HUES64 (cell line): ENCODE measurements around the gene PGAP3.

ENCODE experiments used
- H3K27ac ChIP-seq: 2 replicates; pipeline ENCODE4 v1.7.0; 2013; ENCODE audit warnings: low read depth, low read length, inconsistent platforms
- H3K27me3 ChIP-seq: 2 replicates; pipeline ENCODE4 v1.6.1; 2013; ENCODE audit warnings: mild to moderate bottlenecking, low read length; ENCODE audit not compliant: insufficient read depth
- H3K36me3 ChIP-seq: 2 replicates; pipeline ENCODE4 v1.6.1; 2013; ENCODE audit warnings: mild to moderate bottlenecking, low read length; ENCODE audit not compliant: insufficient read depth
- H3K4me1 ChIP-seq: 2 replicates; pipeline ENCODE4 v1.6.1; 2013; ENCODE audit warnings: mild to moderate bottlenecking, low read length, moderate library complexity; ENCODE audit not compliant: insufficient read depth
- H3K4me3 ChIP-seq: 2 replicates; pipeline ENCODE4 v1.5.1; 2013; ENCODE audit warnings: mild to moderate bottlenecking, low read length, moderate library complexity
- H3K9ac ChIP-seq: 2 replicates; pipeline ENCODE4 v1.6.1; 2013; ENCODE audit warnings: mild to moderate bottlenecking, low read depth, low read length
- H3K9me3 ChIP-seq: 2 replicates; pipeline ENCODE4 v1.6.1; 2013; ENCODE audit warnings: low read depth, low read length; ENCODE audit not compliant: insufficient read depth
- WGBS: fragments of 150-250, 120-280 bp; methylation state at CpG from one replicate; pipeline ENCODE4 v1.1.7; 2013; ENCODE audit warnings: missing lambda C conversion rate; 5-methylcytosine and 5-hydroxymethylcytosine counted together

Gene PGAP3

DNA sequence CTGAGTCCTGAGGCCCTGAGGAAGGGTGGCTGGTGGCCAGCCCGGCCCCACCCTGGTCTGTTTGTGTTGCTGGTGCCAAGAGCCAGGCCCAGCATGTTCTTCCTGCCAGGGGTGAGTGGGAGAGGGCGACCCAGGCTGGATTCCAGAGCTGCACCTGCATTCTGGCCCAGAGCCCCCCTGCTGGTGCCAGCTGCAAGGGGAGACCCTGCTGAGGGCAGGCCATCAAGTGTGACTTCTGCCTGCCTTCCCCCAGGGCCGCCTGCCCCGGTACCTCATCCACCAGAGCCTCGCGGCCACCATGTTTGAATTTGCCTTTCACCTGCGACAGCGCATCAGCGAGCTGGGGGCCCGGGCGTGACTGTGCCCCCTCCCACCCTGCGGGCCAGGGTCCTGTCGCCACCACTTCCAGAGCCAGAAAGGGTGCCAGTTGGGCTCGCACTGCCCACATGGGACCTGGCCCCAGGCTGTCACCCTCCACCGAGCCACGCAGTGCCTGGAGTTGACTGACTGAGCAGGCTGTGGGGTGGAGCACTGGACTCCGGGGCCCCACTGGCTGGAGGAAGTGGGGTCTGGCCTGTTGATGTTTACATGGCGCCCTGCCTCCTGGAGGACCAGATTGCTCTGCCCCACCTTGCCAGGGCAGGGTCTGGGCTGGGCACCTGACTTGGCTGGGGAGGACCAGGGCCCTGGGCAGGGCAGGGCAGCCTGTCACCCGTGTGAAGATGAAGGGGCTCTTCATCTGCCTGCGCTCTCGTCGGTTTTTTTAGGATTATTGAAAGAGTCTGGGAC lies 25.1 kb downstream of the PGAP3 start:
- Histone ChIP-seq H3K9ac (no peak overlapping the region), H3K4me3 (no peak overlapping the region), H3K36me3 (peaks cover 16% of the 10 kb centered on the region), H3K4me1 (peaks cover 21% of the 10 kb centered on the region), H3K27me3 (peaks cover 22% of the 10 kb centered on the region), H3K27ac (peak overlapping the region; percentile 49; the same call in 1 of the 2 replicates), H3K9me3 (no peaks in the 10 kb centered on the region)
- 82% methylated on average over 22 of the region's 22 CpGs for WGBS

GRCh38 chr17:39661744-39662541 lies 25.9 kb downstream of the PGAP3 start:
- H3K9me3 ChIP-seq: no peaks in the 10 kb centered on the region
- H3K4me3 ChIP-seq: no peak overlapping the region
- H3K27me3 ChIP-seq: peaks cover 14% of the 10 kb centered on the region
- no peak overlapping the region for H3K9ac ChIP-seq
- WGBS: 87% methylated on average over 8 of the region's 8 CpGs
- peaks cover 16% of the 10 kb centered on the region for H3K36me3 ChIP-seq
- no peak overlapping the region for H3K27ac ChIP-seq
- H3K4me1 ChIP-seq: peaks cover 21% of the 10 kb centered on the region

DNA sequence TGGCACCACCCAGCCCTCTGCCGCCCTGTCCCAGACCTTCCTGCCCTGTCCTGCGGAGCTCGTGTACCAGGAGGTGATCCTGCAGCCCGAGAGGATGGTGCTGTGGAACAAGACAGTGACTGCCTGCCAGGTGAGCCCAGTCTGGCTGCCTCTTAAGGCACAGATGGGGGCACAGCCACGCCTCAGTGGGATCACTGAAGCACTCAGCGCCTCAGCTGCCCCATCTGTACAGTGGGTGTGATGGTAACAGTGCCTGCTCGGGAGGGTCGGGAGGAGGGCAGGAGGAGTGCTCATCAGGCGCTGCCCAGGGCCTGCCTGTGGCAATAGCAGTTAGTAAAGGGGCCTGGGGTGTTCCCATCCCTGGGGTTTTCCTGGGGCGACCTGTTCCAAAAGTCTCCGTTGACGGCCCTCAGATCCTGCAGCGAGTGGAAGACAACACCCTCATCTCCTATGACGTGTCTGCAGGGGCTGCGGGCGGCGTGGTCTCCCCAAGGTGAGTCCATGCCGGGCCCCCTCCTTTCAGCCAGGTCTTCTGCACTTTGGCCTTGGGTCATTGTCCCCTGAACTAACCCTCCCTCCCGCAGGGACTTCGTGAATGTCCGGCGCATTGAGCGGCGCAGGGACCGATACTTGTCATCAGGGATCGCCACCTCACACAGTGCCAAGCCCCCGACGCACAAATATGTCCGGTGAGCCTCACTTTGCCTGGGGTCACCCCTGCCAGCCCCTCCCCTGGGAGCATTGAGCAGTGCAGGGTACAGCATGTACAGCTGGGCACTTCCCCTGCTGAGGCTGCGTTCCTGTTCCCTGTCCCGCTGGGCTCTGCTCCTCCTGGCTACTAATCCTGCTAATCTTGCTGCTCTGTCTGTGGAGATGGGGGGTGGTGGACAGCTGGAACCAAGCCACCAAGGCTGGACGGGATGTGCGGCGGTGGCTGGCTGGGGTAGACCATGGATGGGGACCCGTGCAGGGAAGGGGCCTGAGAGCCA lies 27.2 kb downstream of the PGAP3 start:
- Histone ChIP-seq H3K9me3 (no peaks in the 10 kb centered on the region), H3K27me3 (peaks cover 2% of the 10 kb centered on the region; the same call in 1 of the 2 replicates), H3K9ac (no peak overlapping the region), H3K36me3 (peaks cover 16% of the 10 kb centered on the region), H3K27ac (no peak overlapping the region), H3K4me1 (peaks cover 21% of the 10 kb centered on the region), H3K4me3 (no peak overlapping the region)
- WGBS: 94% methylated on average over 35 of the region's 35 CpGs

DNA sequence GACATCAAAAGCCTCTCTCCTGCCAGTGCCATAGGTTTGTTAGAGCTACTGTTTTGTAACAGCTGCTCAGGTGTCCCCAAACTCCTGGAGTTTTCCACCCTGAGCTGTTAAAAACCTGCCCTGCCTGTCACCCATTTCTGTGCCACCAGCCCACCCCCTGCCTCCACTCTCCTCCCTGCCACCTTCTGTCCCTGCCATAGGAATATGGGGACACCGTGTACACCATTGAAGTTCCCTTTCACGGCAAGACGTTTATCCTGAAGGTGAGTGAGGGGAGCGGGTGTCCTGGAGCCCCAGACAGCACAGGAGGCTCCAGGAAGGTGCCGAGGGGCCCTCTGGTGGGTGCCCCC lies 27.9 kb downstream of the PGAP3 start:
- WGBS: 95% methylated on average over 5 of the region's 5 CpGs
- Histone ChIP-seq H3K4me1 (peaks cover 19% of the 10 kb centered on the region), H3K9ac (no peak overlapping the region), H3K4me3 (no peak overlapping the region), H3K27me3 (no peaks in the 10 kb centered on the region), H3K27ac (no peak overlapping the region), H3K36me3 (peaks cover 16% of the 10 kb centered on the region), H3K9me3 (no peaks in the 10 kb centered on the region)

DNA sequence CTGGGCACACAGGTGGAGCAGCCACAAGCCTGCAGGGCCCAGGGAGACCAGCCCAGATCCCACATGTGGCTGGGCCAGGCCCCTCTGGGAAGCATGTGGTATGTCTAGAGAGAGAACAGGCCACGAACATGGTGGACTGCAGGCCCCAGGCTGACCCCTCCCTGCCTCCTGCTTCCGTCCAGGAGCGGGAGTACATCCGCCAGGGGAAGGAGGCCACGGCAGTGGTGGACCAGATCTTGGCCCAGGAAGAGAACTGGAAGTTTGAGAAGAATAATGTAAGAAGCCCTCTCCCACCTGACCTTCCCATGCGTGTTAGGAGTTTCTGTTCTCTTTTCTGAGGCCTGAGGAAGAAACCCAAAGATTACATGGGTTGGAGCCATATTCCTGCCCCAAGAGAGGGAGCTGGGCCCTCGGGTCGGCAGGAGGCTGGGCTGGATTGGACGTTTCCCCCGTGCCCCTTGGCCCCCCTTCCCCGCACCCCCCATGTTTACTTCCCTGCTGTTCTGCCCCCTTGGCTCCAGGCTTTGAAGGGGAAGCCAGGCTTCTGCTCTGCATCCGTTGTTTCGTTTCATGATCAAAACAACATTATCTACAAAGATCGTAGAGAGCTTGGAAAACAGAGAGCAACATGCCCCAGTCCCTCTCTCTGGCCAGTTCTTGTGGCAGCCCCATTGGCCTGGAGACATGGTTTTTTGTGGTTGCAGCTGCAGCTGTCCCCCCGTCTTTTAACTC lies 28.4 kb downstream of the PGAP3 start:
- Histone ChIP-seq H3K4me3 (no peak overlapping the region), H3K27ac (no peak overlapping the region), H3K36me3 (peaks cover 16% of the 10 kb centered on the region), H3K4me1 (peaks cover 14% of the 10 kb centered on the region), H3K9me3 (no peaks in the 10 kb centered on the region), H3K27me3 (no peaks in the 10 kb centered on the region), H3K9ac (no peak overlapping the region)
- WGBS: 88% methylated on average over 14 of the region's 15 CpGs

DNA sequence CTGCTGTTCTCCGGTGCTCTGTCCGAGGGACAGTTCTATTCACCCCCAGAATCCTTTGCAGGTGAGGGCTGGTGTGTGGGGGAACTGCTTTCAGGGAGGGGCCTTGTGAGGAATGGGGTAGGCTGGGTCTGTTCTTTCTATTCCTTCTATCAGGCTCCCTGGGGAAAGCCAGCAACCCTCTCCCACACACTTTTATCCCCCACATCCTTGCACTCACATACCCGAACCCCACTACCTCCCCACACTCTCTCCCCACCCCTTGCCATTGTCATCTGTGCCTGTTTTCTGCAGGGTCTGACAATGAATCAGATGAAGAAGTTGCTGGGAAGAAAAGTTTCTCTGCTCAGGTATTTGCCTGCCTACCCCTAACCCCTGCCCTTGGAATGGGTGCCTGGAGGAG lies 29.1 kb downstream of the PGAP3 start:
- Histone ChIP-seq H3K27ac (no peak overlapping the region), H3K4me1 (peaks cover 7% of the 10 kb centered on the region; the same call in 1 of the 2 replicates), H3K4me3 (no peak overlapping the region), H3K36me3 (peaks cover 16% of the 10 kb centered on the region), H3K9ac (no peak overlapping the region), H3K9me3 (no peaks in the 10 kb centered on the region), H3K27me3 (no peaks in the 10 kb centered on the region)
- 93% methylated on average over 3 of the region's 3 CpGs for WGBS

- Histone ChIP-seq H3K4me1 (peaks cover 9% of the 10 kb centered on the region), H3K9me3 (no peaks in the 10 kb centered on the region), H3K27me3 (no peaks in the 10 kb centered on the region), H3K4me3 (no peak overlapping the region), H3K27ac (no peak overlapping the region), H3K36me3 (peaks cover 16% of the 10 kb centered on the region), H3K9ac (no peak overlapping the region)
- 91% methylated on average over 11 of the region's 11 CpGs for WGBS
Observed at GRCh38 chr17:39658346-39658745, 29.5 kb downstream of the PGAP3 start.

DNA sequence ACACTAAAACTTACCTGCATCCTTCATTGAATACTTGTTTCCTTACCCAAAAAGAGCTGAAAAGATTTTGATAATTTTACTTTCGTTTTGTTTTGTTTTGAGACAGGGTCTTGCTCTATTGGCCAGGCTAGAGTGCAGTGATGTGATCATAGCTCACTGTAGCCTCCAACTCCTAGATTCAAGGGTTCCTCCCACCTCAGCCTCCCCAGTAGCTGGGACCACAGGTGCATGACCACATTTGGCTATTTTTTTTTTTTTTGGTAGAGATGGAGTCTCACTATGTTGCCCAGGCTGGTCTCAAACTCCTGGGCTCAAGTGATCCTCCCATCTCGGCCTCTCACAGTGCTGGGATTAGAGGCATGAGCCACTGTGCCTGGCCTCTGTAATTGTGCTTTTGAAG lies 32.8 kb downstream of the PGAP3 start:
- H3K4me3 ChIP-seq: no peak overlapping the region
- H3K27me3 ChIP-seq: no peaks in the 10 kb centered on the region
- H3K36me3 ChIP-seq: peaks cover 7% of the 10 kb centered on the region
- H3K9ac ChIP-seq: no peak overlapping the region
- no peaks in the 10 kb centered on the region for H3K9me3 ChIP-seq
- 97% methylated on average over 2 of the region's 2 CpGs for WGBS
- peaks cover 18% of the 10 kb centered on the region for H3K4me1 ChIP-seq
- no peak overlapping the region for H3K27ac ChIP-seq

- peaks cover 21% of the 10 kb centered on the region for H3K4me1 ChIP-seq
- no peaks in the 10 kb centered on the region for H3K36me3 ChIP-seq
- no peaks in the 10 kb centered on the region for H3K9me3 ChIP-seq
- no peak overlapping the region for H3K9ac ChIP-seq
- no peaks in the 10 kb centered on the region for H3K27me3 ChIP-seq
- 77% methylated on average over 14 of the region's 14 CpGs for WGBS
- H3K27ac ChIP-seq: peak overlapping the region; percentile 81; the same call in 1 of the 2 replicates
- H3K4me3 ChIP-seq: no peak overlapping the region
Observed at GRCh38 chr17:39653662-39654331, 34.1 kb downstream of the PGAP3 start.

- H3K9me3 ChIP-seq: no peaks in the 10 kb centered on the region
- WGBS: 77% methylated on average over 12 of the region's 12 CpGs
- H3K36me3 ChIP-seq: no peaks in the 10 kb centered on the region
- H3K4me1 ChIP-seq: peaks cover 23% of the 10 kb centered on the region
- H3K27ac ChIP-seq: peak overlapping the region; percentile 81; the same call in 1 of the 2 replicates
- no peak overlapping the region for H3K4me3 ChIP-seq
- H3K9ac ChIP-seq: 0 out of 2 replicates have a peak overlapping the region, but pooled peaks have one; percentile 24
- H3K27me3 ChIP-seq: no peaks in the 10 kb centered on the region
Observed at GRCh38 chr17:39653316-39653661, 34.6 kb downstream of the PGAP3 start.
